Esophagus muscularis mucosa (tissue), 4 donors: ENCODE data around the gene WBP2. TPM values are rescaled to one million over a fixed set of nuclear protein-coding genes. Genes with fewer than 3 reads are reported as not detected.
"Not testable (repeated sequence)": the region's sequence is repeated elsewhere in the genome, so short reads cannot be mapped to it uniquely, and the experiment has no call there.

Source experiments
- DNase-seq: peaks from one replicate; pipeline ENCODE4 v3.0.0-alpha.2; 2017; ENCODE audit errors: extremely low spot score
- H3K27ac ChIP-seq, 4 donors: fragments of 200-600 bp; sonication (generic); replicated peaks in 1 of 4; 1 replicate in 3 of 4; 2 replicates in 1 of 4; pipeline ENCODE4 v1.5.1; 2016 to 2019; ENCODE audit warnings: mild to moderate bottlenecking in 1 of 4
- H3K27me3 ChIP-seq, 4 donors: fragments of 200-600 bp; sonication (generic); one replicate each; pipeline versions ENCODE4 v1.5.1 to v1.6.0; 2016 to 2019
- H3K36me3 ChIP-seq, 4 donors: fragments of 200-600 bp; sonication (generic); one replicate each; pipeline ENCODE4 v1.5.1; 2016 to 2019
- H3K4me1 ChIP-seq, 4 donors: fragments of 200-600 bp; sonication (generic); one replicate each; pipeline ENCODE4 v1.5.1; 2016 to 2019
- H3K4me3 ChIP-seq, 4 donors: fragments of 200-600 bp; sonication (generic); 1 replicate in 2 of 4; 2 replicates in 2 of 4; pipeline ENCODE4 v1.5.1; 2016 to 2019; ENCODE audit warnings: mild to moderate bottlenecking in 4 of 4, moderate library complexity in 1 of 4
- H3K9me3 ChIP-seq, 4 donors: fragments of 200-600 bp; sonication (generic); 1 replicate in 3 of 4; 2 replicates in 1 of 4; pipeline ENCODE4 v1.5.1; 2016 to 2019
- EP300 ChIP-seq: sonication (generic); formaldehyde crosslinking; IDR thresholded peaks from one replicate; pipeline ENCODE4 v1.6.1; 2017; ENCODE audit warnings: antibody characterized with exemption
- POLR2A ChIP-seq: fragments of 450-650 bp; IDR thresholded peaks from one replicate; pipeline ENCODE4 v1.6.1; 2017; ENCODE audit warnings: antibody characterized with exemption, moderate library complexity, mild to moderate bottlenecking, low read depth
- POLR2AphosphoS5 ChIP-seq, 2 donors: sonication (generic); formaldehyde crosslinking; IDR thresholded peaks; one replicate each; pipeline ENCODE4 v1.6.1; 2017; ENCODE audit warnings: antibody characterized with exemption in 2 of 2
- WGBS: methylation state at CpG from one replicate; pipeline ENCODE4 v1.1.5; 2018; 5-methylcytosine and 5-hydroxymethylcytosine counted together
- intact Hi-C: fragments of 100-400 bp; cut with DNase I; formaldehyde crosslinking; loops from one replicate; pipeline ENCODE4 v1.15.1; 2023
- total RNA-seq, 4 donors: library from RNA; depleted of rRNA; stranded (reverse); fragments of >200 nt; gene quantifications; one replicate each; pipeline versions ENCODE4 v1.1.0 to v1.2.1, GENCODE V29; 2016
- TF ChIP-seq, protein P1 (sequence below), 3 experiments: fragments of 200-600 bp in 2 of 3; fragments of 450-650 bp in 1 of 3; sonication (generic) in 2 of 3; IDR thresholded peaks; one replicate each; pipeline ENCODE4 v1.5.1; 2017 to 2019; ENCODE audit warnings: antibody characterized with exemption in 3 of 3, mild to moderate bottlenecking in 2 of 3, moderate library complexity in 1 of 3

Gene WBP2
- total RNA-seq, 4 donors from 2014 or later = 48.2 to 95.8 (median 85.2) TPM

- intact Hi-C loops = no loop called here
- WGBS = 21% methylated on average over 5 of the region's 8 CpGs
- H3K27me3 ChIP-seq = no peaks in the 10 kb centered on the region
- no peaks in the 10 kb centered on the region for H3K9me3 ChIP-seq
- H3K4me1 ChIP-seq = peaks cover 36 to 62% (median 61%) of the 10 kb centered on the region in 4 donors
- no peak overlapping the region for H3K4me3 ChIP-seq
- peak overlapping the region; percentile 75 to 83 (median 81) for H3K27ac ChIP-seq
- TF ChIP-seq POLR2A (no peak), POLR2AphosphoS5 (IDR thresholded peaks at IDR 0.05) (peak; percentile 80 to 84)
- H3K36me3 ChIP-seq = no peaks in the 10 kb centered on the region
- DNase-seq = no peak
Measured at GRCh38 chr17:75864448-75864871, 9.3 kb upstream of the WBP2 start.

DNA sequence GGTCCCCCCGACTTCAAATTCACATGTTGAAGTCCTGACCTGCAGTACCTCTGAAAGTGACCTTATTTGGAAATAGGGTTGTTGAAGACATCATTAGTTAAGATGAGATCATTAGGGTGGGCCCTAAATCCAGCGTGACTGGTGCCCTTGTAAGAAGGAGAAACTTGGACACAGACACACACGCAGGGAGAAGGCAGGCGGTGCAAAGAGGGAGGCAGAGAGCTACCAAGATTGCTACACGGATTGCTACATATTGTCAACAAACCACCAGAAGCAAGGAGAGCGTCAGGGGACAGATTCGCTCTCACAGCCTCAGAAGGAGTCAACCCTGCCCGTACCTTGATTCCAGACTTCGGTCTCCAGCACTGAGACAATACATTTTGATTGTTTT, 6.8 kb upstream of the WBP2 start:
- WGBS = 51% methylated on average over 9 of the region's 9 CpGs
- H3K27ac ChIP-seq = peak overlapping the region; percentile 75 to 83 (median 81)

GRCh38 chr17:75859358-75859757, 4.2 kb upstream of the WBP2 start:
- H3K4me3 ChIP-seq, H3K36me3 ChIP-seq, intact Hi-C loops, H3K9me3 ChIP-seq, H3K27me3 ChIP-seq, DNase-seq: not testable (repeated sequence)
- Histone ChIP-seq H3K4me1 (peaks cover 33 to 56% (median 49%) of the 10 kb centered on the region in 4 donors), H3K27ac (peak overlapping the region; percentile 55 to 63 (median 60))
- 91% methylated on average over 10 of the region's 10 CpGs for WGBS

More for the DNA sequence above, 6.8 kb upstream of the WBP2 start:
- Histone ChIP-seq H3K36me3 (no peaks in the 10 kb centered on the region), H3K9me3 (no peaks in the 10 kb centered on the region), H3K4me1 (peaks cover 37 to 57% (median 48%) of the 10 kb centered on the region in 4 donors), H3K4me3 (no peak overlapping the region), H3K27me3 (no peaks in the 10 kb centered on the region)
- intact Hi-C loops = no loop called here
- no peak for DNase-seq
- peak; percentile 89 to 91 for TF ChIP-seq POLR2AphosphoS5 (IDR thresholded peaks at IDR 0.05)
- TF ChIP-seq, protein P1, sequence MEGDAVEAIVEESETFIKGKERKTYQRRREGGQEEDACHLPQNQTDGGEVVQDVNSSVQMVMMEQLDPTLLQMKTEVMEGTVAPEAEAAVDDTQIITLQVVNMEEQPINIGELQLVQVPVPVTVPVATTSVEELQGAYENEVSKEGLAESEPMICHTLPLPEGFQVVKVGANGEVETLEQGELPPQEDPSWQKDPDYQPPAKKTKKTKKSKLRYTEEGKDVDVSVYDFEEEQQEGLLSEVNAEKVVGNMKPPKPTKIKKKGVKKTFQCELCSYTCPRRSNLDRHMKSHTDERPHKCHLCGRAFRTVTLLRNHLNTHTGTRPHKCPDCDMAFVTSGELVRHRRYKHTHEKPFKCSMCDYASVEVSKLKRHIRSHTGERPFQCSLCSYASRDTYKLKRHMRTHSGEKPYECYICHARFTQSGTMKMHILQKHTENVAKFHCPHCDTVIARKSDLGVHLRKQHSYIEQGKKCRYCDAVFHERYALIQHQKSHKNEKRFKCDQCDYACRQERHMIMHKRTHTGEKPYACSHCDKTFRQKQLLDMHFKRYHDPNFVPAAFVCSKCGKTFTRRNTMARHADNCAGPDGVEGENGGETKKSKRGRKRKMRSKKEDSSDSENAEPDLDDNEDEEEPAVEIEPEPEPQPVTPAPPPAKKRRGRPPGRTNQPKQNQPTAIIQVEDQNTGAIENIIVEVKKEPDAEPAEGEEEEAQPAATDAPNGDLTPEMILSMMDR (IDR thresholded peaks at IDR 0.05) = no peak

GRCh38 chr17:75856062-75856756, 1.1 kb upstream of the WBP2 start:
- 4% methylated on average over 7 of the region's 24 CpGs for WGBS
- DNase-seq = no peak

DNA sequence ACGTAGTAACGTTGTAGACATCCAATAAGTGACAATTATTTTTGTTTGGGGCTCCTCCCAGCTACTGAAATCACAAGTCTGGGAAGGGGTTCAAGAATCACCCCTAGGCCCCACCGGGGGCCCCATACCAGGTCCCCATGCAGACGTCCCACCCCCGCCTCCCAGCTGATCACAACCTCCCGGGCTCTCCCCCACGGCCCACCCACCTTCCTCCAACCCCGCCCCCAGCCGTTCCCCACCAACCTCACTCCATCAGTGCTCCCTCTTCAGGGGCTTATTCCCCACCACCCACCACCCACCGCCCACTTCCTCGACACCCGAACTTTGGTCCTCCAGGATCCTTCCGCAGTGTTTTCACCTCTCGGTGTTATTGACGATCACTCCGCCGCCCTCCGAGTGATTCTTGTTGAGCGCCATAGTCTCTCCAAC, 240 bp downstream of the WBP2 start:
- intact Hi-C loops = no loop called here
- Histone ChIP-seq H3K4me3 (peak overlapping the region; percentile 79 to 92 (median 86)), H3K27me3 (no peaks in the 10 kb centered on the region), H3K36me3 (peaks cover 15 to 31% (median 28%) of the 10 kb centered on the region in 4 donors), H3K27ac (peak overlapping the region; percentile 92 to 100 (median 100)), H3K4me1 (peaks cover 55 to 69% (median 63%) of the 10 kb centered on the region in 4 donors), H3K9me3 (no peaks in the 10 kb centered on the region)
- 0% methylated on average over 17 of the region's 19 CpGs for WGBS
- TF ChIP-seq POLR2A (peak; percentile 76), POLR2AphosphoS5 (IDR thresholded peaks at IDR 0.05) (no peak), EP300 (no peak)
- TF ChIP-seq, protein P1 (IDR thresholded peaks at IDR 0.05) = peak in 1 of 3 experiments; percentile 12
- DNase-seq = no peak

More at GRCh38 chr17:75856062-75856756, 1.1 kb upstream of the WBP2 start:
- Histone ChIP-seq H3K36me3 (peaks cover 3 to 18% (median 15%) of the 10 kb centered on the region in 4 donors), H3K4me3 (peak overlapping the region; percentile 79 to 92 (median 86)), H3K4me1 (peaks cover 48 to 61% (median 54%) of the 10 kb centered on the region in 4 donors), H3K27ac (peak overlapping the region; percentile 98 to 100 (median 100)), H3K27me3 (no peaks in the 10 kb centered on the region), H3K9me3 (no peaks in the 10 kb centered on the region)
- TF ChIP-seq POLR2A (no peak), EP300 (no peak), POLR2AphosphoS5 (IDR thresholded peaks at IDR 0.05) (no peak)
- TF ChIP-seq, protein P1 (IDR thresholded peaks at IDR 0.05) = no peak
- intact Hi-C loops = no loop called here
